Activated T-cell treated with anti-CD3 and anti-CD28 coated beads for 48 hours (primary cell): ENCODE results near the gene IRF8.

Experiments
- DNase-seq: peaks from one replicate; pipeline ENCODE4 v3.0.0-alpha.2; 2020; ENCODE audit warnings: low read depth

IRF8 gene

DNA sequence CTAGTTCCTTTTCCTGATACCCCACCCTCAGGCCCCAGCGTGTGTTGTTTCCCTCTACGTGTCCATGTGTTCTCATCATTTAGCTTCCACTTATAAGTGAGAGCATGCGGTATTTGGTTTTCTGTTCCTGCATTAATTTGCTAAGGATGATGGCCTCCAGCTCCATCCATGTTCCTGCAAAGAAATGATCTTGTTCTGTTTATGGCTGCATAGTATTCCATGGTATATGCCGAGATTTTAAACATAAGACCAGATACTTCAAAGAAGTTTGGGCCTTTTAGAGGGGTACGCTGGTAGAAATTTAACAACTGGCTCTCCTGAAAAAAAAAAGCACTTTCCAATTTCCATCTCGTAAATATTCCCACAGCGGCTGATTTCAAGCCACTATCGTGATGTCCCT, 59.8 kb downstream of the IRF8 start:
- DNase-seq: no peak

DNA sequence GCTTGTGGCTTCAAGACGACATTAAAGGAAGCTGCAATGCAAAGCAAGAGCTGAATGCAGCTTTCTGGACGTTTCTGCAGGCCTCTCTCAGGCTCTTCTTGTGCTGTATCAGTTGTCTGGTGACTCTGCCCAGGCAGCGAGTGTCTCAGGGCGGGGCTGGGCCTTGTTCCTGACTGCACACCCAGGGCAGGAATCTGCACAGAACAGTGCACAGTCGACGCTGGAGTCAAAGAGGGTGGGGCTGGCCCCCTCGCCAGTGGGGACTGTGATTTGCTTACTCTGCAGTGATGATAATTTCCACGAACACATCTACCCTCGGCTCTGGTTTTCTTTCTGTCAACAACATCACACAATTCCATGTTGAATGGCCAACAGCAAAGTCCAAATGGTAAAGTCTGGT, 60.7 kb downstream of the IRF8 start:
- no peak for DNase-seq

DNA sequence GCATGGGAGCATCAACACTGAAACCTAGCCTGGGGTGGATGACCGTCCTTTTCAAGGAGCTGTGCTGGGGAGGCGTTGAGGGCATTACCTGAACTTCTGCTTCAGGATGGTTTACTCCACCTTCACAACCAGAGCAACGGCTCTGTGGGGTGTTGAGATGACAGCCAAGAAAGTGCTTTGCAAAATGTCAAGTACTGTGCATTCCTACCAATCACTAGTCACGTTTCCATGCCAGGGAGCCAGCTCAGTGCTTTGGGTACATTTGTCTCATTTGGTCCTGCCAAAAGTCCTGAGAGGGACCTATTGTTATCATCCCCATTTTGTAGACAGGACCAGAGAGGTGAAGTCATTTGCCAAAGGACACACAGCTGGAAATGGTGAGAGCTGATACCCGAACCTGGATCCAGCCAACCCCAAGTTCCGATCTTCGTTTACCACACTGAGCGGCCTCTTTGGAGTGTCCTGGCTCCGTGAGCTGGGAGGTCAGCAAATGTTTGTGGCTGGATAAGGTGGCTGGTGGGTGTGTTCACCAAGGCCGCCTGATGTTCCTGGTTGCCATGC, 61.6 kb downstream of the IRF8 start:
- no peak for DNase-seq

DNA sequence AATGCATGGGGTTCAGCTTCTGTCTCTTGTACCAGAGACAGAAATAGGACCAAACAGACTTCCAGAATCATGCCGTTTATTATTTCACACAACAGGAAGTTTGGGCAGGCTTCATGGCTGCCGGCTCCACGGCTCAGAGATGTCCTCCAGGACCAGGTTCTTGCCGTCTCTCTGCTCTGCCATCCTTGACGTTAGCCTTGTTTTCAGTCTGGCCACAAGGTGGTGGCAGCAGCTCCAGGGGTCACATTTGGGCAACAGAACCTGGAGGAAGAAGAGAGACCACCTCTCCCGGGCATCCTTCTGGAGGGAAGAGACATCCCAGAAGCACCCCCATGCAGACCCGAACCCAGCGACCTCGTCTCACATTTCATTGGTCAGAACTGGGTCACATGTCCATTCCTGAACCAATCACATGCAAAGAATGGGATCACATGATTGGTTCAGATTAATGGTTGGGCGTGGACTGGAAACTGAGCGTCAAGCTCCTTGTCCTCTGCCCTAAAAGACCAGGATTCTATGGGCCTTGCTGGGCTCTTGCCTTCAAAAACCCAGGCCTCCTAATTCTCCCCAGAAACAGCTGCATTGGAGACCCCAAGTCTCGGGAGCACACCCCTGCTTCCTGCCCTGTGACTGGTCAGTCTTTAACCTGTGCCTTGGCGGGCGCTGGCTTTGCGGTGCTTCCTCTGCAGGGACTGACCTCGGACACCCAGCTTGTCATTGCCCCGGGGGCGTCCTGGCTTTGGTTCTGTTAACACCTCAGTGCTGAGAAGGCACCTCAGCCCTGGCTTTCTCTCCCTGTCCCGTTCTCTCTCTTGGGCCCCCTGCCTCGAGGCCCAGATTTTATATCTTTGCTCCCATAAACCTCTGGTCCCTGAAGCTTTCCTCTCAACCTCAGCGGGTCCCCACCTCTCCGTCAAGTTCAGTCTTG, 63.3 kb downstream of the IRF8 start:
- no peak for DNase-seq

DNA sequence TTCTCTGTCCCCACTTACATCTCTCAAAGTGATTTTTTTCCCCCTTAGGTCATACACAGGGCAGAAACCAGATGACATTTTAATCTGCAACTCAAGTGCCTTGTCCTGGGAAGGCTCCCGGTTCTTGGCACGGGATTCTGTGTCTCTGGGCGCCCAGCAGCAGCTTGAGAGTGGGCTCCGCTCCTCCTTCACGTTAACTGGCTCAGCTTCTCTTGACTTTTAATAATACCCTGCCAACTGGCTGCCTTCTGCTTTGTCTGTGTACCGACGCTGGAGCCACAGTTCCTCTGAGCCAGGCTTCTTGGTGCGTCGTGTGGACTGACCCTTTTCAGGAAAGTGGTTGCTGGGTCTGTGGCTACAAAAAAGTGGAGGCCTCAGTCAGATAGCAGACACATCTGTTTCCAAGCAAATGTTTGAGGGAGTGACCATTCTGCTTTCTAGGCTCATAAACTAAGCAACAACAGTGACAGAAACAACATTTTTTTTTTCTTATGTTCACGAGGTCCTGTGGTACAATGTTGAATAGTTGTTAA, 64.9 kb downstream of the IRF8 start:
- DNase-seq: no peak

DNA sequence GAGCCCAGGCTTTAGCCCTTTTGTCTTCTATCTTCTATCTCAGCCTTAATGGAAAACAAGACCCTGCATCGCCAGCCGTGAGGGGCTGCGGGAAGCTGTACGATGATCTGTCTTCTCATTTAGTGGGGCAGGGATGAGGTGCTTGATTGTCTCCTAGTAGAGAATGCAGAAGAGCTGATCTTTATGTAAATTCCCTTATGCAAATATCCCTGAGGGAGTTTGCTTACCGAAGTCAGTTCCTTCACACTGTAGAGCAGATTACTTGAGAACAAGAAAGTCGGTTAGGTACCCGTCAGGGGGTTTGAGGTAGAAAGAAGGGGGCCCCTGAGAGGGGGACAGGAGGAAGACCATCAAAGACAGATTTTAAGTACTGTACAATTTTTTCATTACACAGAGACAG, 66.2 kb downstream of the IRF8 start:
- no peak for DNase-seq

DNA sequence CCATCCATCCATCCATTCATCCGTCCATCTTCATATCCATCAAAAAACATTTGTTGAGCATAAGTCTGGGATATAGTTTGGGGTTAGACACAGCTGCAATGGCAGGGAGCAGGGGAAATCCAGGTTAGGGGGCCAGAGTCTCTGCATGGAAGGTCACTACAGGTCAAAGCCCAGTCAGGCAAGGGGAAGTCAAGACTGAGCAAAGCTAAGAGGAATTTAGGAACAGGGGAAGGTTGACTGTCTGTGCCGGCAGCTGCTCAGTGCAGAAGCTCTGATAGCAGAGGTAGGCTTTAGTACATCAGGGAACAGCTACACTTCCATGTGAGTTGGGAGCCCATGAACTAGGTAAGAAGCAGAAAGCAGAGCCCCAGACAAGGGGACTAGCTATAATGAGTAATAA, 68.1 kb downstream of the IRF8 start:
- no peak for DNase-seq

DNA sequence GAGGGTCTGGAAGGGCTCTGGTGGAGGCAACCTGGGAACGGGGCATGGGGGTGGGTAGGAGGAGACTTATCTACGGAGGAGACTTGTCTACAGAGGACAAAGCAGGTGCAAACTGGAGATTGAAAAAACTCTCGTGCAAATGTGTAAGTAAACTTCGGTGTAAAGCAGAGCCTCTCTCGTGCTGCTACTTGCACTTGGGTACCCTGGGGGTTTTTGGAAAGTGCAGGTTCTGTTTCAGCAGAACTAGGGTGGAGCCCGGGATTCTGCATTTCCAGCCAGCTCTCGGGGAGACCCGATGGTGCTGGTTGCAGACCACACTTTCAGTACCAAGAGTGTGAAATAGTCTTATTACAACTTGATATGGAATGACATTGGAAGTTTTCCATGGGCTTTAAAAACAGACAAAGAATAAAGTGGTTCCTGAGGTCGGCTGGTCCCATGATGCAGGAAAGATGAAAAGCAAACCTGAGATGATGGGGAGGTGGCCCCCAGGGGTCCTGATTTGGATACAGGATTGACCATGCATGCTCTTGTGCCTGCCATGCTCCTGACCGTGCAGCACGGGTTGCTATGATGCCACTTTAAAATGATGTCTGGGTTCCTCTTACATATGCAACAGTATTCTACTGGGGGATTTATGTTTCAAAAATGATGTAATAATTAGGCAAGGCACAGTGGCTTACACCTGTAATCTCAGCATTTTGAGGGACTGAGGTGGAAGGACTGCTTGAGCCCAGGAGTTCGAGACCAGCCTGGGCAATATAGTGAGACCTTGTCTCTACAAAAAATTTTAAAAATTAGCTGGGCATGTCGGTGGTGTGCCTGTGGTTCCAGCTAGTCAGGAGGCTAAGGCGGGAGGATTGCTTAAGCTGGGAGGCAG, 69.3 kb downstream of the IRF8 start:
- no peak for DNase-seq

DNA sequence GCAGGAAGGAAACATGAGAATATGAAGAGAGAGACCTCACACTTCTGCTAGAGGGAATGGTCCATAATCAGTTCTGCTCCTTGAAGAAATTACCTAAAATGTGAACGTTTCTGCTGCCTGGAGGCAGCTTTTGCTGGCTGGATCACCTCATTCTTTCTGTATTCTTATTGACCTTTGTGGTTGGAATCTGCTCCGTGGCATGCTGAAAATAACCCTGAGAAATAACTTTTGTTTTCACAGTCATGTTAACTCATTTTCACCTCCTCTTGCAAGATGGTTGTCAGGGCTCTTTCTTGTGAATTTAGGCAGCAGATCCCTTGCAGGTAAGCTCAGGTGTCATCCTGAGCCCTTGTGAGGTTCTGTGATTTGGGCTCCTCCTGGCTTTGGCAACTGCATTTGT, 70.2 kb downstream of the IRF8 start:
- no peak for DNase-seq

DNA sequence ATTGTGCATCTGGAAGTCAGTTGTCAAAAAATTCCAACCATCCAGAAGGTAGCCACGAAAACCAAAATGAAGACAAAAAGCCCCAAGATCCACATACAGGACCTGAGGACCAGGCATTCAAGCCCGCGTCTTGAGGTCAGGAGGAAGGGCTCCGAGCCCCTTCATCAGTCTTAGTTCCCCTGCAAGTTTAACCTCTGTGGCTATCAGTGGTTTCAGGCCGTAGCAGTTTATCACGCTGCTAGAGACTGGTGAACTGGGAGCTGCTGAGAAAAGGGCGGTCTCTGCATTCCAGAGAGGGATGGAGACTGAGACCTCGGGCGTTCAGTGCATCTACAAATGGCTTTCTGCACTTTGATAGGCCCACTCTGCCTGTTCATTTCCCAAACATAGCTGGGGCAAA, 70.6 kb downstream of the IRF8 start:
- DNase-seq: no peak

DNA sequence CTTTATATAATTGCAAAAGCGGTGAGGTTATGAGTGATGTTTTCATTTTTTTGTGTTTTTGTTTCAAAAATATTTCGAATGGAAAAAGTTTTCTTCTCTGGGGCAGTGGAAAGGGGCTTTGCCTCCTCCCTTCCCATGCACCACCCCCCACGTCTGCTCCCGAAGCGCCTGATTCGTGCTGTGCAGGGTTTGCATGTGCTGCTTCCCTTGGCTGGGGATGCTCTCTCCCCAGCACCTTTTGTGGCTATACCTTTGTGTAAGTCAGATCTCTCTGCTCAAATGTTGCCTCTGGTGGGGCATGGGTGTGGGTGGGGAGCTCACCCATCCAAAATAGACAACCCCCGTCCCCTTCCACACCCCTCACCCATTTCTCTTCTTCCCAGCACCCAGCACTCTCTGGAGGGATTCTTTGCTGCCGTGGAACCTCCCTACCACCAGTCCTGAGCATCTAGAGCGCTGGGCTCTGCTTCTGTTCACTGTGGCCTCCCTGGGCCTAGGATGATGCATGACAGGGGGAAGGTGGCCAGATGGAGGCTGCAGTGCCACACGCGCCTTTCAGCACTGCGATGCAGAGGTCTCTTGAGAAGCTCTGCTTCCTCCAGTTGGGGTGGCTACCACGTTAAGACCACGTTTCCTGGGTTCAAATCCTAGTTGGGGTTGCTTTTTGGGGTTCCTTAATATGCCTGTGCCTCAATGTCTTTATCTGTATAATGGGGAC, 71.2 kb downstream of the IRF8 start:
- DNase-seq: no peak

DNA sequence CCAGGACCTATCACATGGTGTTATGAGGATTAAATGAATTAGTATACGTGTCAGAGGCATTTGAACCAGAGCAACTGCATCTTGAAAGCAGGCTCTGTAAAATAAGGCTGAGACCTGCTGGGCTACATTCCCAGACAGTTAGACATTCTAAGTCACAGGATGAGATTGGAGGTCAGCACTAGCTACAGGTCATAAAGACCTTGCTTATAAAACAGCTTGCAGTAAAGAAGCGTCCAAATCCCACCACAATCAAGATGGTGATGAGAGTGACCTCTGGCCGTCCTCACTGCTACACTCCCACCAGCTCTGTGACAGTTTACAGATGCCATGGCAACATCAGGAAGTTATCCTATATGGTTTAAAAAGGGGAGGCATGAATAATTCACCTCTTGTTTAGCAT, 71.8 kb downstream of the IRF8 start:
- DNase-seq: no peak
